GM19240 (cell line): ENCODE results near the gene KIAA0040.
"Not testable (repeated sequence)": the region's sequence is repeated elsewhere in the genome, so short reads cannot be mapped to it uniquely, and the experiment has no call there.

ENCODE experiments used
- DNase-seq: peaks from one replicate; pipeline ENCODE4 v3.0.0; 2011; ENCODE audit warnings: low spot score; ENCODE audit not compliant: insufficient read length

The KIAA0040 gene

DNA sequence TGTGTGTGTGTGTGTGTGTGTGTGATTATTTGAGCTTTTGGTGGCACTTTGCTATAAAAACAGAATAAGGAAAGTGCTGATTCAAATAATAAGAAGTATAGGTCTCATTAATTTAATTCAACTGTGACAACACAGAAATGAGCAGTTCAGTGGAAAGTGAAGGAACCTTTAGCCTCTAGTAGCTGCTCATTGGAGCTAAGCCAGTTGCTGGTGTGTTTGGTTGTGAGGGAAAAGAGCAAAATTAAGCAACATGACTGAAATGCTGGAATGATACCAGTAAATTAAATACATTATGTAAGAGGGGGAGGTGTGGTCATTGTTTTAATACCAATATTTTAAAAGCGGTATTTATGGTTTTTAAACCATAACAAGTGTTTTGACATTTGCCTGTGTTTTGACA, 55.2 kb downstream of the KIAA0040 start:
- DNase-seq: no peak

DNA sequence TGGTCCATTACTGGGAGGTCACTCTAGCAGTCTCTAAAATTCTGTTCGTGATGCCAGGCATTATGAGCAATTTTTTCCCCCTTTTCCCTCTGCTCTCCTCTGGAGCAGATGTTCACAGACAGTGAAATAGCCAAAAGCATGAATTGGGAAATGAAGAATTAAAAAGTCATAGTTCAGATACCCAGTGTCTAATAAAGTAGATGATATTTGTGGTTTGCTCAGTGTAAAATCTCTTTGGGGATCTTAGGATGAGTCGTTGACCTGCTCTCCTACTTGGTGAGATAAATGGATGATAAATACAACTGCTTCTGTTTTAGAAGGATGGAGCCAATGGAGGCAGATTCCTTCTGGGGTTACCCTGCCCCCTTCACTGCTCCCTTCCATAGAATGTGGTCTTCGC, 56.3 kb downstream of the KIAA0040 start:
- no peak for DNase-seq

- DNase-seq: no peak
These were observed 58.1 kb downstream of the KIAA0040 start for GRCh38 chr1:175134500-175134899.

DNA sequence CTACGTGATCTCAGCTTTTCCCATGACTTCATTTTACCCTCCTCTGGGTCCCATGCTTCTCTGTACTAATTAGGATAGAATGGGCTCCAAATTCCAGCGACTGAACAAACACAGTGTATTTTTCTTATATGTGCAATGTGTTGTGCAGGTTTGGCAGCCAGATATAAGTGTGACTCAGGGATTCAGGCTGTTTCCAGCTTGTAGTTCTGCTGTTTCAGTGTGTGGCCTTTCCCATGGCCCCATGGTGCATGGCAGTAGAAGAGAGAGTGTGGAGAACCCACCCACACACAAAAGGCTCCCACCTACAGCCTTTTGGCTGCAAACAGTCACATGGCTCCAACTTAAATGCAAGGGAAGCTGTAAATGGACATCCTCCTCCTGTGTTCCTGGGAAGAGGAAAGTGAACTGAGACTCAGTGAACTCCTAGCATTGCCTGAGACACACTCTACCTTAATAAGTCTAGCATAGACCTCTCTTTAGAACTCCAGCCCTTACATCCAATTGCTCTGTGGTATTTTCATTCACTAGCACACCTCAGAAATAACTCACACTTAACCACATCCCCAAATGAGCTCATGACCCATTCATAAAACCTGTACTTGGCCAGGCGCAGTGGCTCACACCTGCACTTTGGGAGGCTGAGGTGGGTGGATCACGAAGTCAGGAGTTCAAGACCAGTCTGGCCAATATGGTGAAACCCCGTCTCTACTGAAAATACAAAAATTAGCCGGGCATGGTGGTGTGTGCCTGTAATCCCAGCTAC, 58.7 kb downstream of the KIAA0040 start:
- DNase-seq: no peak

GRCh38 chr1:175132436-175132835, 60.1 kb downstream of the KIAA0040 start:
- no peak for DNase-seq

- DNase-seq: no peak
These were observed 61.5 kb downstream of the KIAA0040 start for GRCh38 chr1:175131095-175131494.

DNA sequence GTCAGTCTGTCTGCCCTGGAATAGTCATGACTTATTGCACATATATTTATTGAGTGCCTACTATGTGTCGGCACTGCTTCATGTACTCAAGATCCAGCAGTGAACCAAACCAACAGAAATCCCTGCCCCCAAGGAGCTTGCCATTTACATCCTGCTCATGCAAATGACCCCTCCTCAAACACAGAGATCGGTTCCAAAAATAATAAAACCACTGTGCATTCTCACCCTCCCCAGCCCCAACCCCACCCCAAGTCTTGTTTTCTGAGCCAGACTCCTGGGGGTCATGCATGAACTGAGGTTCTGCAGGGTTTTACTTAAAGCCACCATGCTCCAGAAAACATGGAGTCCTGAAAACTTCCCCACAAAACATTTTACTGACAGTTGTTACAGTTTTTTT, 61.9 kb downstream of the KIAA0040 start:
- DNase-seq: no peak

- no peak for DNase-seq
These were observed 62.5 kb downstream of the KIAA0040 start for GRCh38 chr1:175129997-175130648.

DNA sequence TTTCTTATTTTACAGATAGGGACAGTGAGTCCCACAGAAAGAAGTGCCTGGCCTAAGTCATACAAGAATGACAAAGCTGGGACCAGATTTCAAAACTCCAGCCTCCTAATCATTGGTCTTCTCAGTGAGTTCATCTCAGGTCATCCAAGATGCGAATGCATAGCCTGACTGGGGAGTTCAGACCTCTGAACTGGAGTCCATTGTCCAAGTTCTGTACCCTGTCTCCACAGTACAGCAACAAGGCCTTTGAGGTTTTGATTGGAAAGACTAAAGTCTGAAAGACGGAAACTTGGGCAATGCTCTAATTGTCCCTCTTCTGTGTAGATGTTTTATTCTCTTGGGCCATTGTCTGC, 63.0 kb downstream of the KIAA0040 start:
- no peak for DNase-seq

- no peak for DNase-seq
These were observed 63.4 kb downstream of the KIAA0040 start for GRCh38 chr1:175129182-175129581.

- DNase-seq: no peak
These were observed 64.1 kb downstream of the KIAA0040 start for GRCh38 chr1:175128523-175128922.

DNA sequence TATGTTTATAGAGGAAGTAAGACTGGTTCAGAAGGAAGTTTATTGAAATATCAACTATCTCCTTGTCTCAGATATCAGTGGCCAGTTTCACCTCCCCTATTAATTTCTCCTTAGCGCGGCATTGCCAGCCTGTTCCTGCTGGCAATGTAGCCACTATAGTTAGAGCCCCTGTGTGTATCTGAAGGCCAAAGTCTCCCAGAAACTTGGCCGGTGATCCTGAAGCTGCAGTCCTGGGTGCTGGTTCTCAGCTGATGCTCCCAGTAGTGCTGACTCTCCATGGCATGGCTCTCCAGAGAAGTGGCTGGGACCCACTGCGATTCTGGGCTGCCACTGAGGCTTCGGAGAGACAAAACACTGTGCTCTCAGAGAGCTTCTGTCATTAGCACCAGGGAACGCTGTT, 65.0 kb downstream of the KIAA0040 start:
- no peak for DNase-seq

DNA sequence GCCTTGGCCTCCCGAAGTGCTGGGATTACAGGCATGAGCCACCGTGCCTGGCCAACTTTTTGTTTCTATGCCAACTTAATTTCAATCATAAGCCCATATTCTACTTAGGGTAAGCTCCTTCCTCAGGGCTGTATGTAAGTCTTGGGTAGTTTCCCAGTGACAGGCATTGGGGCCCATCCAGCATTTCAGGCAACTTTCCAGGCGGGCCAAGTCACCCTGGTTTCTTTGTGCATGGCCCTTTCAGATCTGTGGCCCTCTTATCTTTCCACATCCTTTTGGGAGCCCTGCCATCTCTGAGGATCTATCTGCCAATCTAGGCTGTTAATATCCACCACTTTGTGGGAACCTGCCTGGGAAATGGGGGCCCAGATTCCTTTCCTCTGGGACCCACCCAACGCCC, 66.2 kb downstream of the KIAA0040 start:
- no peak for DNase-seq

- DNase-seq: no peak
These were observed 67.7 kb downstream of the KIAA0040 start for GRCh38 chr1:175124861-175125260.

DNA sequence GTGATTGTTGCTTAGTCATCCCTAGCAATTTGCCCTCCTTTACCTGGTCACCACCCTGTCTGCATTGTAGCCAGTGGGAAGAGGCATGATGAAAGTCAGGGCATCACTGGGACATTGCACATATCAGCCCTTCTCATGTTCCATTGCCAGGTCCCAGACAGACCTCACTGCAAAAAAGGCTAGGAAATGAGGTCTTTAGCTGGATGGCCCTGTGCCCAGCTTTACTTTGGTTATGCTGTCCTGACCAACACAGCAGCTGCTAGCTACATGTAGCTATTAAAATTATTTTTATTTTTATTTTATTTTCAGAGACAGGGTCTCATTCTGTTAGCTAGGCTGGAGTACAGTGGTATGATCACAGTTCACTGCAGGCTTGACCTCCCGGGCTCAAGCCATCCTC, 72.1 kb downstream of the KIAA0040 start:
- no peak for DNase-seq

- no peak for DNase-seq
These were observed 73.9 kb downstream of the KIAA0040 start for GRCh38 chr1:175118375-175119367.

DNA sequence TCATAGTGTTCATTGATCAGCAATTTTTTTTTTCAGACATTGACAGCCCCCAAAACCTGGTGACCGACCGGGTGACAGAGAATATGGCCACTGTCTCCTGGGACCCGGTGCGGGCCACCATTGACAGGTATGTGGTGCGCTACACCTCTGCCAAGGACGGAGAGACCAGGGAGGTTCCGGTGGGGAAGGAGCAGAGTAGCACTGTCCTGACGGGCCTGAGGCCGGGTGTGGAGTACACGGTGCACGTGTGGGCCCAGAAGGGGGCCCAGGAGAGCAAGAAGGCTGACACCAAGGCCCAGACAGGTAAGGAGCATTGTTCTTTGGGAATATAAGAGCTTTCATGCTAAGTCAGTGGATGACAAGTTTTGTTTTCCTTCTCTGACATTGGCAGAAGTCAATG, 75.7 kb downstream of the KIAA0040 start:
- DNase-seq: no peak

DNA sequence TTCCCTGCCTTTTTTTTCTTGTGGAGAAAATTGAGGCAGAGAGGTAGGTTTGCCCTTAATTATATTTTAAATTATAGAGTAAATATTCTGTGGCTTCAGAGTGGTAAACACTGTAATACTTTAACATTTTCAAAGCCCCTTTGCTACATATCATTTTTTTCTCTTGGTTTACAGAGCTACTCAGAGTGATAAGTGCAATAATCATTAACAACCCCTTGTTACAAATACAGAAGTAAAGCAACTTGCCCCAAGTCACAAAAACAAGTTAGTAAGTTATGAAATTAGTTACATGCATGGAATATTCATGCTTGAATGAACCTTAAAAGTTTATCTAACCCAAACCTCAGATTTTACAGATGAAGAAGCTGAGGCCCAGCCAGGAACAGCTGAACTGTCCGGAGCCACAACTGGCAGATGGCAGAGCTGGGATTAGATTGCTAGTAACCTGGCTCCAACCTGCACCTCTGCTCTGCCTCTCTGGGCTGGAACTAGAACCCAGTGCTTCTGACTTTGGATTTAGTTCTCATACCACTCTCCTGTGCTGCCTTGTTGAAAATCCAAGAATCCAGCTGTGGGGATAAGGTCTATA, 76.3 kb downstream of the KIAA0040 start:
- DNase-seq: no peak

GRCh38 chr1:175114996-175115395, 77.6 kb downstream of the KIAA0040 start:
- DNase-seq: no peak

DNA sequence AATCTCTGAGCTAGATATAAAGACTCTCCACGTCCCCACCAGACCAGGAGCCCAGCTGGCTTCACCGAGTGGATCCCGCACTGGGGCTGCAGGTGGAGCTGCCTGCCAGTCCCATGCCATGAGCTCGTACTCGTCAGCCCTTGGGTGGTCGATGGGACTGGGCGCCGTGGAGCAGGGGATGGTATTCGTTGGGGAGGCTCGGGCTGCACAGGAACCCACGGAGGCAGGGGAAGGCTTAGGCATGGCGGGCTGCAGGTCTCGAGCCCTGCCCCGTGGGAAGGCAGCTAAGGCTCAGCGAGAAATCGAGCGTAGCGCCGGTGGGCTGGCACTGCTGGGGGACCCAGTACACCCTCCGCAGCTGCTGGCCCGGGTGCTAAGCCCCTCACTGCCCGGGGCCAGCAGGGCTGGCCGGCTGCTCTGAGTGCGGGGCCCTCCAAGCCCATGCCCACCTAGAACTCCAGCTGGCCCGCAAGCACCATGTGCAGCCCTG, 84.2 kb downstream of the KIAA0040 start:
- DNase-seq: not testable (repeated sequence)
